AG09309 (cell line): ENCODE data around the gene ADAMTS2.
"Not testable (repeated sequence)": the region's sequence is repeated elsewhere in the genome, so short reads cannot be mapped to it uniquely, and the experiment has no call there.

Experiments used
- DNase-seq: peaks from one replicate; pipeline ENCODE4 v3.0.0-alpha.2; 2010; ENCODE audit warnings: low read depth
- H3K4me3 ChIP-seq: 2 replicates; pipeline ENCODE4 v1.5.1; 2011; ENCODE audit warnings: mild to moderate bottlenecking, low read depth, low read length, moderate library complexity; ENCODE audit not compliant: control insufficient read depth
- CTCF ChIP-seq: IDR thresholded peaks from 2 replicates; pipeline ENCODE4 v1.5.1; 2011; ENCODE audit warnings: mild to moderate bottlenecking, low read depth, low read length, inconsistent platforms; ENCODE audit not compliant: insufficient read depth, control insufficient read depth; ENCODE audit errors: missing control alignments

Gene ADAMTS2

GRCh38 chr5:179218943-179219330 is 126.3 kb downstream of the ADAMTS2 start:
- no peak for TF ChIP-seq CTCF
- no peak overlapping the region for H3K4me3 ChIP-seq
- DNase-seq = no peak

- TF ChIP-seq CTCF = no peak
- DNase-seq = no peak
- no peak overlapping the region for H3K4me3 ChIP-seq
Measured at GRCh38 chr5:179217956-179218942, 127.0 kb downstream of the ADAMTS2 start.

GRCh38 chr5:179217356-179217755 is 127.9 kb downstream of the ADAMTS2 start:
- TF ChIP-seq CTCF = no peak
- DNase-seq = peak; percentile 11
- H3K4me3 ChIP-seq = no peak overlapping the region

GRCh38 chr5:179216381-179216780 is 128.9 kb downstream of the ADAMTS2 start:
- H3K4me3 ChIP-seq, DNase-seq: not testable (repeated sequence)

GRCh38 chr5:179215576-179215975 is 129.7 kb downstream of the ADAMTS2 start:
- no peak overlapping the region for H3K4me3 ChIP-seq
- DNase-seq = no peak
- TF ChIP-seq CTCF = no peak

- H3K4me3 ChIP-seq = no peak overlapping the region
- DNase-seq = no peak
- no peak for TF ChIP-seq CTCF
Measured at GRCh38 chr5:179214678-179215077, 130.6 kb downstream of the ADAMTS2 start.

GRCh38 chr5:179212870-179213269 is 132.4 kb downstream of the ADAMTS2 start:
- DNase-seq = no peak
- H3K4me3 ChIP-seq = no peak overlapping the region
- TF ChIP-seq CTCF = peak; percentile 54
